Measurements from ENCODE around the gene DCAF17. TPM values are rescaled to one million over a fixed set of nuclear protein-coding genes. Genes with fewer than 3 reads are reported as not detected.

The DCAF17 gene
- total RNA-seq, result 25.1 TPM

GRCh38 chr2:171434013-171434989 is at the start of gene DCAF17:
Gene DCAF17, plus strand, starts transcription at chr2:171434226. Its CDS starts 352 bp downstream, at chr2:171434578.
- peak; percentile 94 for DNase-seq

- DNase-seq, result no peak
These were observed 47.4 kb upstream of the DCAF17 start for GRCh38 chr2:171386627-171387026.

GRCh38 chr2:171387052-171387451 is 47.0 kb upstream of the DCAF17 start:
- DNase-seq, result no peak

GRCh38 chr2:171389325-171389724 is 44.7 kb upstream of the DCAF17 start:
- no peak for DNase-seq

- no peak for DNase-seq
These were observed 44.2 kb upstream of the DCAF17 start for GRCh38 chr2:171389780-171390179.

- no peak for DNase-seq
These were observed 43.0 kb upstream of the DCAF17 start for GRCh38 chr2:171390941-171391516.

GRCh38 chr2:171391532-171391931 is 42.5 kb upstream of the DCAF17 start:
- no peak for DNase-seq

GRCh38 chr2:171393487-171393886 is 40.5 kb upstream of the DCAF17 start:
- DNase-seq, result no peak

GRCh38 chr2:171394164-171394740 is 39.8 kb upstream of the DCAF17 start:
- DNase-seq, result no peak

GRCh38 chr2:171399292-171399691 is 34.7 kb upstream of the DCAF17 start:
- no peak for DNase-seq

GRCh38 chr2:171400395-171400794 is 33.6 kb upstream of the DCAF17 start:
- no peak for DNase-seq

GRCh38 chr2:171401947-171402346 is 32.1 kb upstream of the DCAF17 start:
- DNase-seq, result no peak

- no peak for DNase-seq
These were observed 31.0 kb upstream of the DCAF17 start for GRCh38 chr2:171402906-171403580.

GRCh38 chr2:171404261-171404660 is 29.8 kb upstream of the DCAF17 start:
- DNase-seq, result no peak

GRCh38 chr2:171404719-171405118 is 29.3 kb upstream of the DCAF17 start:
- DNase-seq, result no peak

- DNase-seq, result no peak
These were observed 28.5 kb upstream of the DCAF17 start for GRCh38 chr2:171405546-171405945.

GRCh38 chr2:171406044-171406443 is 28.0 kb upstream of the DCAF17 start:
- DNase-seq, result no peak

- no peak for DNase-seq
These were observed 26.9 kb upstream of the DCAF17 start for GRCh38 chr2:171407030-171407675.

- no peak for DNase-seq
These were observed 26.4 kb upstream of the DCAF17 start for GRCh38 chr2:171407676-171408044.

- DNase-seq, result no peak
These were observed 24.5 kb upstream of the DCAF17 start for GRCh38 chr2:171409436-171409971.

GRCh38 chr2:171410101-171410500 is 23.9 kb upstream of the DCAF17 start:
- DNase-seq, result peak; percentile 2

GRCh38 chr2:171410624-171411023 is 23.4 kb upstream of the DCAF17 start:
- DNase-seq, result no peak
